Activated naive CD8-positive, alpha-beta T cell treated with anti-CD3 and anti-CD28 coated beads, Interleukin-2, amount 50 U/mL, for 16 hours (primary cell): ENCODE measurements around the gene PHC2.

Experiments used
- DNase-seq: peaks from one replicate; pipeline ENCODE4 v3.0.0-alpha.2; 2020; ENCODE audit warnings: low read depth, low spot score

The PHC2 gene

DNA sequence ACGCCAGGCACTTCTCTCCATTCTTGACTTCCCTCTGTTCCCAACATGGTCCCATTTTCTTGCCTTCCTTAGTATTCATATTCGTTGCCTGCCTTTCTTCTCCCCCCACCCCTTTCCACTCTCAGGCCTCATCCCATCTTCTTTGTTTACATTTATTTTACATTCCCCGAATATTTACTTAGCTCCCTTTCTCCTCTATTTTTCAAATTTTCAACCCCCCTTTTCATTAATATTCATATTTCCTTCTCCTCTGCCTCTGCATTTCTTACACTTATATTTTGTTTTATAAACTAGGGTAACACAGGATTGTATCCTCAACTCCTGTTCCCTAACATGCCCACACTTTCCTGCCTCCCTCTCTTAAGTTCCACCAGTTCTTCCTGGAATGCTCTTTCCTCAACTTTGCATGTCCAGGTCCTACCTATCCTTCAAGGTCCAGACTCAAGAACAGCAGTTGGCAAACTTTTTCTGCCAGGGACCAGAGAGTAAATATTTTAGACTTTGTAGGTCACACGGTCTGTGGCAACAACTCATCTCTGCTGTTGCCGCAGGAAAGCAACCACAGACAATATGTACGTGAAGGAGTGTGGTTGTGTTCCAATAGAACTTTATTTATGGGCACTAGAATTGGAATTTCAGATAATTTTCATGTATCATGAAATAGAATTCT, 80.1 kb downstream of the PHC2 start:
- no peak for DNase-seq

DNA sequence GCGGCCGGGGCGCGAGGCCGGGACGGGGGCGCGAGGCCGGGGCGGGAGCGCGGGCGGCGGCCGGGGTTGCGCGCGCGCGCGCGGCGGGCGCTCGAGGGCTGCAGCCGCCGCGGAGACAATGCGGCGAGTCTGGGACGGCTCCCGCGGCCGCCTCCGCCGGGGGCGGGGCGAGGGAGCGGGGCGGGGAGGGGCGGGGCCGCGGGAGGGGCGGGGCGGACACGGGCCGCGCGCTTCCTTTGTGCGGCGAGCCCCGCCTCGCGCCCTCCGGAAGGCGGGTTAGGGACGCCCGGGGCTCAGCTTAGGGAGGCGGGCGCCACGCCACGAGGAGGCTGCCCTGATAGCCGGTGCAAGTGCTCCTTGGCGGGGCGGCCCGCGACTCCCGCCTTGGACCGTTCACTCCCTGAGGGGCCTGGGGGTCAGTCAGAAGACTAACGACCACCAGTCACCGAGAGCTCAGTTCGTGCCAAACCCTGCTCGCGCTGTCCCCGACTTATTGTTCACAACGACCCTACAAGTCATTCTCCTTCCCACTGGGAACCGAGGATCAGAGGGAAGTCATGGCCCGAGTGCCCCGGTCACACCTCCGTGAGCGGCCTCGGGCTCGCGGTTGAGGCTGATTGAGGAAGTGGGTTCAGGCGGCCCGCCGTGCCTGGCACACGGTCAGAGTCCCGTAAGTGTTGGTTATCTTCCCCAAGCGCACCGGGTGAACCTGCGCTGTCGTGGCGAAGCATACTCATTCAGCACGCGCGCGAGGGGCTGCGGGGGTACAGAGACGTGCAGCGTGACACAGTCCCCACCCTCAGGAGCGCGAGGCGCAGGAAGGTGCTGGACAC, 80.9 kb downstream of the PHC2 start:
- peak; percentile 51 for DNase-seq

DNA sequence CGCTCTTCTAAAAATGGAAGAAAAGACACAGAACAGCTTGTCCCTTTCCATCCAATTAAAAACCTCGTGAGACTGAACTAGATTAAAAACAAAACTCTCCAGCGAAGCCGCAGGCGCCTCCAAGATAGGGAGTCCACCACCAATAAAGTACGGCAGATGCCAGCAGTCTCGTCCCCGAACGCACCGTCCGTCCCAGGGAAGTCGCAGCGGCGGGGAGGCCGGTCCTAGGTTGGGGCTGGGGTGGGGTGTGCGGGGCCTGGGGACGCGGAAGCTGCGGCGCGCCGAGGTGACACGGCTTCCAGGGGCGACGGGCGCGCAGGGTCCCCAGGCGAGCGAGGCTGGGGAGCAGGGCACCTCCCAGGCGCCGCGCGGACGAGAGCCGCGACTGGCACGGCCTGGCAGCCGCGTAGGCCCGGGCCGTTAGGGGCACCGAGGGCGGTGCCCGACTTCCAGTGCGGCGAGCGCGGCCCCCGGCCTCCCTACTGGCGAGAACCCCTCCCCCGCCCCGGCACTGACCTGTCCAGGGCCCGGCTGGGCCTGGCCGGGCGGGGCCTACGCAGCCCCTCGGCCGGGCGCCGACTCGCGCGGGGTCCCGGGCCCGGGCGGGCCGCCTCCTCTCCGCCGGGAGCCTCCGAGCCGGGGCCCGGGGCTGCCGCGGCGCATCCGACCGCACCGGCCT, 81.7 kb downstream of the PHC2 start:
- DNase-seq = no peak

DNA sequence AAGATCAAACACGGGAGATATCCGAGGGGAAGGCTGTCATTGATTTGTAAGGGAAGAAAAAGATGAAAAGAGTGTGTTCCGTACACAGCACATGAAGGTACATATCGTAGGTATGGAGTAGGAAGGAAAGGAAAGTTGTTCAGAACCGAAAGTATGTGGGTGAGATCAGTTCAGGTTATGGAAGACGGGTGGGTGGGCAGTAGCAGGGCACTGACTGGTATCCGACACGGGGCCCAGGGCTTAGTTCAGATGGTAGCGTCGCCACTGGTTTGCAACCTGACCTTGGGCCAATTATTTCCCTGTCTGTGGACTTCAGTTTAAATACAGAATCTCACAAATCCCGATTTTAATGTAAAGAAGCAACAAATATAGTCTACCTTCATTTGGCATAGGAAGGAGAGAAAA, 82.2 kb downstream of the PHC2 start:
- DNase-seq = no peak

DNA sequence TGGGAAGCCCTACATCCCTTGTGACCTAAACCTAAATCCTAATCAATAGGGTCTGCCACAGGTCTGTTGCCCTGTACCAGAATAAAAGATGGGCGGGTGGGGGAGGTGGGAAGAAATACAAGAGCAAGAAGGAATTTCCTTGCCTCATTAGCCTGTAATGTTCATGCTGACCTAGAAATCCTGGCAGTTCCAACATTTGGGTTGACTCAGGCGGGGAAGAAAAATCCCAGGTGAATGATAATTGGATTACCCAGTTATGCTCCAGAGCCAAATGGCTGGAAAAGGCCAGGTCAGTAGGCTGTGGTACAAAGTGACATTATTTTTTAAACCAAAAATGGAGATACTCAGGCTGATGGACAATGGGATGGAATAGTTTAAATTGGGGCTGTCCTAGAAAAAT, 82.7 kb downstream of the PHC2 start:
- no peak for DNase-seq

DNA sequence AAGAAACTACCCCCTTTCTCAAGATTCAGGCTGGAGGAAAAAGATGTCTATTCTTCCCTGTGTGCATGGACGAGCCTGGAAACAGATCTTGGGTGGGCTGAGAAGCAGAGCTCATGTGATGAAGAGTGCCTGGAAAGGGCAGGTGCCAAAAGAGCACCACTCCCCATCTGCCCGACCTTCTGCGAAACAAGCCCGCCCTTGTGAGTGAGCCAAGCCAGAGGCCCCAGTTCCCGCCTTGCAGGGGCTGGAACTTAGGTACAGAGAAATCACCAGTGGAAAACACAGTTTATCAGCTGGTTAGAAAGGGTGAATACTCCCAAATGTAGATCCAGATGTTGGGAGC, 83.3 kb downstream of the PHC2 start:
- no peak for DNase-seq

DNA sequence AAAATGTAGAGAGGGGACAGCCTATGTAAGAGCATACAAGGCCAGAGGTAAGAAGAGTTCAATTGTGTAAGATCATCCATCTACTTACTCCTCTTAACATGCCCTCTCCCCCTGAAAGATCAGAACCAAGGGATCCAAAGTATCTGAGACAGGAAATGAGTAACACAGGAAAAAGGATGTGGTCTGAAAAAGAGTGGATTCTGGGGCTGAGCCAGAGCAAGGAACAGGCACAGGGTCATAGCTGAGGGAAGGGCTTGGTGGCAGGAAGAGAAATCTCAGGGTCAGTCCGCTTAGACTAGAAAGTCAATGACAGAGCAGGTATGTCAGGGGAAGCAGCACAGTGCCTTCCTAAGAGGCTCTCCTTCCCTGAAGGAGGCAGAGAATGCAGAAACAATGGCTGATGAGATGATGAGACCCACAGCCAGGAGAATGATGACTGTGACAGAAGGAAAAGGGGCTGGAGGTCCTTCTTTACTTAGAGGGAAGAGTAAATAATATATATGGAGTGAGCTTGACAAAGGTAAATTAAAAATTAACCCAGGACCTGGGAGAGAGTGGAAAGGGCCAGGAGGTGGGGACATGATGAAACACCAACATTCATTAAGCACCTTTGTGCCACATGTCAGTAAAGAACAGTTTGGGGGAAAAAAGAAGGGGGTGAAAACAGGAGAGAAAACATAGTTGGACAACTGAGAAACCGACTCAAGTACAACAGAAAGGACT, 83.8 kb downstream of the PHC2 start:
- DNase-seq = no peak

DNA sequence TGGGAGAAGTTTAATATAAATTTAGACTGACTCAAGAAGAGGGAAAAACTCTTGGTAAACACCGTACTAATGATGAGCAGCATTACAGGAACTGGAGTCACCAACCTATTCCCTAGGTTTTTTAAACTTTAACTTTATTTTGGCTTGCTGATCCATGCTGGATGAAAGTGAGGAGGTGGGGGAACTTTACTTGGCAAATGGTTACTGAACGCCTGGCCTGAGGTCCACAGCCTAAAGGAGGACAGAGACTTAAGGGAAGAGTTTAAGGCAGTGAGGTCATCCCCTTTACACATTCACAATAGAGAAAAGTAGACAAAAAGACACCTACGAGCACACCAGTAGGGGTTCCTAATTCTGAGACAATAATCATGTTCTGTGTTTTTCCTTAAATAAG, 84.4 kb downstream of the PHC2 start:
- no peak for DNase-seq

DNA sequence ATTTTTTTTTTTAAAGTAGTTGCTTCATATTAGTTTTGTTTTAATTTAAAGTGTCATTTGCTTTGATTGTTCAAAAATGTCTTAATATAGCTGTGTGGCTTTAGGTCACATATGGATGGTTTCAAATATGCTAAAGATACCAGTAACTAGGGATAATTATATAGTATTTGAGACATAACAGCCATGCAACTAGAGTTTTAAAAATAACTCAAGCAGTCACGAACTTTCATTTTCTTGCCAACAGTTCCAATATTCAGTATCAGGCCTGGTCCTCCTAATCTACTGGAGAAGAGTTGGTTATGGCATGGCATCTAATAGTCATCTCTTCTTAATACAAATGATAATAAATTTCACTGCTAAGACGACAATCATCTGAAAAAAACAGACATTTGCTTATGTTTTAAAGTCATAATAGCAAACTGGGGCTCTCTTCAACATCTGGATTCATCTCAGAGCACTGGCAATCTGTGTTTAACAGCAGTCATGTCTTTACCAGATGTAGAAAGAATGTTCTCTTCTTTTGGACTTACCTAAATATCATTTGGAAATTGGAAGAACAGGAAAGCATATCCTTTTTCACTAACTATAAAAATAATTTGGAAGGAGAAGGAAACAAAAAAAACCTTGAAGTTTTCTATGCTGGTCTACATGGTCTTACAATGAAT, 85.9 kb downstream of the PHC2 start:
- no peak for DNase-seq

DNA sequence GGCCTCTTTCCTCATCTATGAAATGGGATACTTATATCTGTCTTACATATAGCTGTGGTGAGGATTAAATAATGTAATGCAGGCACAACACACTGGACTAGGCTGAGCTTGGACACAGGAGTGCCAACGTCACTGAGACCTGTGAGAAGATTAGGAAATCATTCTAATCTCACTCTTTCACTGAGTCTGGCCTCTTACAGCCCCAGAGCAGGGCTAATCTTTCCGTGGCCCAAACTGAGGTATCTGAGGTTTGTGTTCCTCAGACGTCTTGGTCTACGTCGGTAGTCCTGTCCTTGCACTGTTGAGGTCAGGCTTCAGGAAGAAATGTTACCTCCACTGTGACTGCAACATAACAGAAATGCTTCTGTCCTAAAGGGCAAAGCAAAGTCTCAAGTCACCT, 87.4 kb downstream of the PHC2 start:
- DNase-seq = no peak

DNA sequence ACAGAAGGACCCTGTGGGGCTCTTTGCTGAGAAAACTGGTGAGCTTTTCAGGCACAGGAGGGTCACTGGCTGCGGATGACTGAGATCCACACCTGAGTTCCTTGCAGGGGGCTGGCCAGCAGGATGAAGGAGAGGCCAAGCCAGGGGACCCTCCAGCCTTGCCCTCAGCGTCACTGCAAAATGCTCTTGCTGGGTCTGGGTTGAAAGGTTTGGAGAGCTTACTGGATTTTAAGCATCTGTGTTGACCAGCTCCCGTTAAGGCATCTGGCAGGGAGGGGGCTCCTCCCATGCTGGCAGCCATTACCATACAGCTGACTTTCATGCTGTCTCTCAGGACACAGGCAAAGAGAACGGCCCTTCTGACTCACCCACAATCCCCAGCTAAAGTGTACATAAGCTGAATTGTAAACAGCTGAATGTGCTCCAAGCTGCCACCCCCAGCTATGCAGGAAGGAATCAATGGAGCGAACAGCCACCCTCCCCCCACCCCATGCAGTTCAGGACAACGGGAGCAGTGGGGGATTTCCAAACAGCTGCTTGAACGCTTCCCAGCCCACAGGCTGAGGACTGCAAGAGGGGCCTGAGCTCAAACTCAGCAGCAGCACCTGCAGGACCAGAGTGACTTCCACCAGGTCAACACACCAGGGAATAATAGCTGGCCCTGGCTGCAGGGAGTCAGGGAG, 88.7 kb downstream of the PHC2 start:
- DNase-seq = no peak

DNA sequence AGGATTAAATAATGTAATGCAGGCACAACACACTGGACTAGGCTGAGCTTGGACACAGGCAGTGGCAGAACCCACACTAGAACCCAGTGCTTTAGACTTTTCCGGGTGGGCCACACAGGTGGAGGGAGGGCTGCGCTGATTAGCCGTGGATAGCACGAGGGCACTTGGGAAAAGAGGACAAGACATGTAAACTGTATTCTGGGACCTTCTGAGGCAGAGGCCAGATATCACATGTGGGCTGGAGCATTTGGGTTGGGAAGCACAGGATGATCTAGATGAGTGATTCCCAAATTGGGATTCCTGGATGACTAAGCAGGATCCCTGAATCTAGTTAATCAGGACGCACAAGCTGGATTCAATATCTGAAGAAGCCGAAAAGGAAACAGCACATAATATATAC, 89.7 kb downstream of the PHC2 start:
- no peak for DNase-seq

DNA sequence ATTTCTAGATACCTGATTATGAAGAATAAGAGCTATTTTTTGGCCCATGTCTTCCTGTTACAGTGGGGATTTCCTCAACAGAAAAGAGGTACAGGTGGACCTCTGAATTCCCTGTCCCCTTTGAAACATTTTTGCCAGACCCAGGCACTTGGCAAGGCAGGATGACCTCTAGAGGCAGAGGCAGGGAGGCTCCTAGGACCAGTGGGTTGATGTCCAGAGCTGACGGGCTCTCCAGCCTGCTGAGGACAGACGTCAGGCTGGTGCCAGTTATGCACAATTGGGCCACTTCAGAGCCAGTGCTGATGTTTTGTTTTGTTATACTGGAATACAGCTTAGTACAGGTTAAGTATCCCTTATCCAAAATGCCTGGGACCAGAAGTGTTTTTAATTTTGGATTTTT, 91.5 kb downstream of the PHC2 start:
- no peak for DNase-seq

DNA sequence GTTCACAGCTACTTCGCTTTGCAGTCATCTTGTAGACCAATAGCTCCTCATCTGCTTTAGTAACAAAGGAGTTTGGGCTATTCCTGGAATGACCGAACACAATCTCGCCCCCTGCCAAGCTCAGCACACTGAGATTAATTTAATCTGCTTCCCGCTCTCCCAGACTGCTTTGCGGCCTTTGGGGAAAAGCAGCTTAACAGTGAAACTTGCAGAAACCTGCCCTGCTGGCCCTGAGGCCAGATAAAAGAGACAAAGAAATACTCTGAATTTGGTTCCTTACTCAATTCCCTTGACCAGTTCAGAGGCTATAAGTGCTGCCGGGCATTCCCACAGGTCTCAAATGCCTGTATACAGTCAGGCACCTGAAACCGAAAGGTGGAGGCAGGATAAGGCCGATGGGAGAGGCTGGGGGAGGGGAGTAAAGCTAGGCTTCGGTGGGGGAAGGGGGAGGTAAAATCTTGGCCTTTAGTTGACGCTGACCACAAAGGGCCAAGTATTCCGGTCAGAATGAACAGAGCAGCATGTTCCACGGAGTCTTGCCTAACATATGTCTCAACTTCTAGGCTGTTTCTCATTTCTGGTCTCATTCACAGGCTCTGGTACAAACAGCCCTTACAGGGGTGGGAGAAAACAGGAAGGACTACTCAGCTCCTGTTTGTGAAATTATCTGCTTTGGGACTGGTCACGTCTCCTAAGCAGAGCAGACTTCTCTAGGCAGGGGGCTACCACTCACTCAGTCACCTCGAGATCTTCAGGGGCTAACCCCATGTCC, 92.3 kb downstream of the PHC2 start:
- no peak for DNase-seq

DNA sequence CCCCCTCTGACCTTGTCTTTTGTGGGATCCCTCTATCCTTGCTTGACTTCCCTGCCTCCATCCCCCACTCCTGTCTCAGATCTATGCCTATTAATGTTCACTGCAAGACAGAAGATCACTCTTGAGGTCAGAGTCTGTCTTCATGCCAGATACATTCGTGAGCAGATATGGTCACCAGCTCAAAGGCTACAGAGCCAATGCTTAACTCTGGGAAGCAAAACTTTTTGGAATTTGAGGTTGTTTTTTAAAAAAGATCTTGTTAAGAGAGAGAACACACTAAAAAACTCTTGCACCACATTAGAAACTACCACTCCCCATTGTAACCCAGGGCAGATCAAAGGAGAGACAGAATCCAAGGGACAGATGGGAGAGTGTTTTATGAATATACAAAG, 92.9 kb downstream of the PHC2 start:
- no peak for DNase-seq

DNA sequence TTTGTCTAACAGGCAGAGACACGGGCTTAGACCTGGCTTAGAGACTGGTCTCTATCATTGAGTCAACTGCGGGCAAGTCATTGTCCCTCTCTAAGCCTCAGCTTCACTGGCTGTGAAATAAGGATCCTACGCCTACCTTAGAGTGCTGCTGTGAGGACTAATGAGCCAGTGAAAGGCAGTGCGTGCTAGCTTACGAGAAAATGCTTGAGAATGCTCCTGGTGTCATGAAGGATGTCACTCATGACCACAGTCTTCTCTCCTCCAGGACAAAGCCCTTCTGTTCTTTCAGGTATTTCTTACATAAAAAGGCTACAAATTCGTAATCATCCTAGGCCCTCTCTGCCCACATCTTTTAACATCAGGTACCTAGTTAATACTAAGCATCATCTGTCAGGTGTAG, 93.5 kb downstream of the PHC2 start:
- no peak for DNase-seq

DNA sequence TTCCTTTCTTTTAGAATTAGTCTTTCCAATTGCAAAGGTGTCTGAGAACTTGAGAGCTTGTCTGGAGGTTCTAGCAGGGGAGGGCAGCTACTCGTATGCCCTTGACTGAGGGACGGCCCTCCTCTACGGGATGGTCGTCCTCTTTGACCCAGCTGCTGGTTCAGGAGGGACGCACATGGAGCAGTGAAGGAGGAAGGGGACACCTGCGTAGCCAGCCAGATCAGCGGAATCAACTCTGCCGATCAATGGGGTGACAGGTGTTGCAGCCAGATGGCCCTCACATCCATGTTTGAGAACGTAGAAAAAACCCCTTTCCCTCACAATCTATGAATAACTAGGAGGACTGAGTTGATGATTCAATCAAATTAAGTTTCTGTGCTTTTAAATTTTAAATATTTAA, 94.3 kb downstream of the PHC2 start:
- DNase-seq = no peak

DNA sequence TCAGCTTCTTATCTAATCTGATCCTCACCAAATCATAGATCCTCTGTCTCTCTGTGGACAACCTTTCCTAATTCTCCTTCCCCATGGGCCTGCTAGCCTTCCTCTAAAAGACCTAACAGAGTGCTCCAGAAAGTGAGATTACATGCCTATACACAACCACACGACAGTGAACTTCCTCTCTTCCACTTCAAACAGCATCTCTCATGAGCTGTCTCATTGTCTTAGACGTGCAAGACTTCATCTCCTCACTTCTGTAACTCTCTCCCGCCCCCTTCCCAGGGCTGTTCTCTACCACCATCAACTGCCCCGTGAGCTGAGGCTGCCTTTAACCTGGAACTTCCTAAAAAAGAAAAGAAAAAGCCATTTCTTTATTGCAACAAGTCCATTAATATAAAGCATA, 95.9 kb downstream of the PHC2 start:
- DNase-seq = no peak

DNA sequence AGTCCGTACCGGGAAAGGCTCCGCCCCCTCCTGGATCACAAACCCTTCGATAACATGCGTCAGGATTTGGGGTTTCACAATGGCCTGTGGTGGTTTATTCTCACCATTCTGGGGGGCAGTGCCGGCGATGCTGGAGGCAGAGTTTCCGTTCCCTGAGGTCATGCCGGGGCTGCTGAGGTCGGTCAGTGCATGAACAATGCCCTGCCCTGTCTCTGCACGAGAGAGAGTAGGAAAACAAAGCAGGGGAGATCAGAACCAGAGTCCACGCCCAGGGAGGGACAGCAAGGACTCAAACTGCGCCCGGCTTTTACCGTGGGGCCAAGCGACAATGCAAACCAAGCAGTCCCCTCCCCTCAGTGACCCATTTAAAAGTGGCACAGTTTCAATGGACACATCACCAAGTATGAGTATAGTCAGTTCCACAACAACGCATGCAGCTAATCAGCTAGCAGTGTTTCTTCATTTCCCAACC, 96.8 kb downstream of the PHC2 start:
- no peak for DNase-seq

DNA sequence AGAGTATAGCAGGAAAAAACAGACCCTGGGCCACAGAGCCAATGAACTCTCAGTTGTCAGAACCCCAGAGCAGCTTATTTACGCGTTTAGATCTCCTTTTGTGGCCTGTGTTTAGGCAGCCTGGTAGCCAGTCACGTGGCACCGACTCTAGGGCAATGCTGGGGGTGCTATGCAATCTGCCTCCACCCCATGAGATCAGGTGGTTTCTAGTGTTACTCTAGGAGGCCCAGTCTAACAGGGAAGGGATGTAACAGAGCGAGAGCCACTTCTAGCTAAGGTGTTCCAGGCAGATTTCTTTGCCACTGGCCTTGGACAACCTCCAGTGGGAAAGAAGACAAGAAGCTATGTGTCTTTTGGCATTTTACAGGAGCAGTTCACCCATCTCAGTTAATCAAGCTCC, 98.0 kb downstream of the PHC2 start:
- DNase-seq = no peak
